ENCODE measurements around the gene ENPEP. TPM values are rescaled to one million over a fixed set of nuclear protein-coding genes. Genes with fewer than 3 reads are reported as not detected.

The ENPEP gene
- total and polyA plus RNA-seq, 4 donors: 4.5 to 41.5 (median 25.5) TPM

DNA sequence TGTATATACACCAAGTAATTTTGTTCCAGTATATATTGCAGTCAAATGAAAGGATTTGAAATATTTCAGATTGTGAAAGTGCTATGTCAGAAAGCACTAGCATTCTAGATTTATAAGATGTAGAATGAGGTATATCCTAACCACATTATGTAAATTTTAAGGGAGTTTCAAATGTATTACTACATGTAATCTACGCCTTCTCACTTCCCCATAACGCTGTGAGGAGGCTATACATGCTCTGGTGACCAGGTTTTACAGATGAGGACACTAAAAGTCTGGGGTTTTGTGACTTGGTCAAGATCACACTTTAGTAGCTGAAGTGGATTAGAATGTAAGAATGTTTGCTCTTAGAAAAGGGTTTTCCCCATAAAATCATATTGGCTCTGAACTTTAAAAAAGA, 8.1 kb downstream of the ENPEP start:
- peaks cover 3 to 53% (median 38%) of the 10 kb centered on the region in 4 donors for H3K4me1 ChIP-seq (ENCODE audit: control insufficient read depth in 4 of 4, insufficient read depth in 4 of 4, low read length in 3 of 4)
- no peaks in the 10 kb centered on the region for H3K36me3 ChIP-seq (ENCODE audit: control insufficient read depth in 4 of 4, insufficient read depth in 3 of 4, low read depth in 1 of 4, low read length in 3 of 4)
- WGBS: 88% methylated on average over 2 of the region's 2 CpGs
- no peaks in the 10 kb centered on the region for H3K9me3 ChIP-seq (ENCODE audit: control insufficient read depth in 4 of 4, low read length in 3 of 4)
- H3K27ac ChIP-seq (ENCODE audit: low read depth in 1 of 2, low read length in 2 of 2): no peak overlapping the region
- DNase-seq (ENCODE audit: low spot score): no peak
- TF ChIP-seq MAX (IDR thresholded peaks at IDR 0.05) (no peak), FOXA1 (IDR thresholded peaks at IDR 0.05) (no peak), FOXA2 (IDR thresholded peaks at IDR 0.05) (no peak)
- H3K4me3 ChIP-seq (ENCODE audit: low read depth in 1 of 3, low read length in 3 of 3): no peak overlapping the region
- H3K9ac ChIP-seq (ENCODE audit: low read depth in 1 of 2, low read length in 2 of 2): no peak overlapping the region
- no peaks in the 10 kb centered on the region for H3K27me3 ChIP-seq (ENCODE audit: control insufficient read depth in 4 of 4, insufficient read depth in 4 of 4, low read length in 3 of 4)

- peak overlapping the region in 1 of 2 donors; percentile 26 for H3K27ac ChIP-seq (ENCODE audit: low read depth in 1 of 2, low read length in 2 of 2)
- peaks cover 3 to 48% (median 34%) of the 10 kb centered on the region in 4 donors for H3K4me1 ChIP-seq (ENCODE audit: control insufficient read depth in 4 of 4, insufficient read depth in 4 of 4, low read length in 3 of 4)
- WGBS: 82% methylated on average over 5 of the region's 5 CpGs
- no peaks in the 10 kb centered on the region for H3K9me3 ChIP-seq (ENCODE audit: control insufficient read depth in 4 of 4, low read length in 3 of 4)
- H3K36me3 ChIP-seq (ENCODE audit: control insufficient read depth in 4 of 4, insufficient read depth in 3 of 4, low read depth in 1 of 4, low read length in 3 of 4): no peaks in the 10 kb centered on the region
- no peaks in the 10 kb centered on the region for H3K27me3 ChIP-seq (ENCODE audit: control insufficient read depth in 4 of 4, insufficient read depth in 4 of 4, low read length in 3 of 4)
- no peak for DNase-seq (ENCODE audit: low spot score)
- TF ChIP-seq RXRA (IDR thresholded peaks at IDR 0.05) (no peak), GABPA (IDR thresholded peaks at IDR 0.05 in 1 of 2, conservative IDR thresholded peaks at IDR 0.05 in 1 of 2) (no peak), HNF4G (IDR thresholded peaks at IDR 0.05) (no peak), HNF4A (conservative IDR thresholded peaks at IDR 0.05) (no peak), ZBTB33 (IDR thresholded peaks at IDR 0.05) (no peak), FOXA1 (IDR thresholded peaks at IDR 0.05) (no peak)
- TF ChIP-seq, protein P1, sequence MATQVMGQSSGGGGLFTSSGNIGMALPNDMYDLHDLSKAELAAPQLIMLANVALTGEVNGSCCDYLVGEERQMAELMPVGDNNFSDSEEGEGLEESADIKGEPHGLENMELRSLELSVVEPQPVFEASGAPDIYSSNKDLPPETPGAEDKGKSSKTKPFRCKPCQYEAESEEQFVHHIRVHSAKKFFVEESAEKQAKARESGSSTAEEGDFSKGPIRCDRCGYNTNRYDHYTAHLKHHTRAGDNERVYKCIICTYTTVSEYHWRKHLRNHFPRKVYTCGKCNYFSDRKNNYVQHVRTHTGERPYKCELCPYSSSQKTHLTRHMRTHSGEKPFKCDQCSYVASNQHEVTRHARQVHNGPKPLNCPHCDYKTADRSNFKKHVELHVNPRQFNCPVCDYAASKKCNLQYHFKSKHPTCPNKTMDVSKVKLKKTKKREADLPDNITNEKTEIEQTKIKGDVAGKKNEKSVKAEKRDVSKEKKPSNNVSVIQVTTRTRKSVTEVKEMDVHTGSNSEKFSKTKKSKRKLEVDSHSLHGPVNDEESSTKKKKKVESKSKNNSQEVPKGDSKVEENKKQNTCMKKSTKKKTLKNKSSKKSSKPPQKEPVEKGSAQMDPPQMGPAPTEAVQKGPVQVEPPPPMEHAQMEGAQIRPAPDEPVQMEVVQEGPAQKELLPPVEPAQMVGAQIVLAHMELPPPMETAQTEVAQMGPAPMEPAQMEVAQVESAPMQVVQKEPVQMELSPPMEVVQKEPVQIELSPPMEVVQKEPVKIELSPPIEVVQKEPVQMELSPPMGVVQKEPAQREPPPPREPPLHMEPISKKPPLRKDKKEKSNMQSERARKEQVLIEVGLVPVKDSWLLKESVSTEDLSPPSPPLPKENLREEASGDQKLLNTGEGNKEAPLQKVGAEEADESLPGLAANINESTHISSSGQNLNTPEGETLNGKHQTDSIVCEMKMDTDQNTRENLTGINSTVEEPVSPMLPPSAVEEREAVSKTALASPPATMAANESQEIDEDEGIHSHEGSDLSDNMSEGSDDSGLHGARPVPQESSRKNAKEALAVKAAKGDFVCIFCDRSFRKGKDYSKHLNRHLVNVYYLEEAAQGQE (IDR thresholded peaks at IDR 0.05): no peak
- TF ChIP-seq, protein P2, sequence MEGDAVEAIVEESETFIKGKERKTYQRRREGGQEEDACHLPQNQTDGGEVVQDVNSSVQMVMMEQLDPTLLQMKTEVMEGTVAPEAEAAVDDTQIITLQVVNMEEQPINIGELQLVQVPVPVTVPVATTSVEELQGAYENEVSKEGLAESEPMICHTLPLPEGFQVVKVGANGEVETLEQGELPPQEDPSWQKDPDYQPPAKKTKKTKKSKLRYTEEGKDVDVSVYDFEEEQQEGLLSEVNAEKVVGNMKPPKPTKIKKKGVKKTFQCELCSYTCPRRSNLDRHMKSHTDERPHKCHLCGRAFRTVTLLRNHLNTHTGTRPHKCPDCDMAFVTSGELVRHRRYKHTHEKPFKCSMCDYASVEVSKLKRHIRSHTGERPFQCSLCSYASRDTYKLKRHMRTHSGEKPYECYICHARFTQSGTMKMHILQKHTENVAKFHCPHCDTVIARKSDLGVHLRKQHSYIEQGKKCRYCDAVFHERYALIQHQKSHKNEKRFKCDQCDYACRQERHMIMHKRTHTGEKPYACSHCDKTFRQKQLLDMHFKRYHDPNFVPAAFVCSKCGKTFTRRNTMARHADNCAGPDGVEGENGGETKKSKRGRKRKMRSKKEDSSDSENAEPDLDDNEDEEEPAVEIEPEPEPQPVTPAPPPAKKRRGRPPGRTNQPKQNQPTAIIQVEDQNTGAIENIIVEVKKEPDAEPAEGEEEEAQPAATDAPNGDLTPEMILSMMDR (IDR thresholded peaks at IDR 0.05; ENCODE audit: low read depth, low read length, missing input control): no peak
- H3K9ac ChIP-seq (ENCODE audit: low read depth in 1 of 2, low read length in 2 of 2): no peak overlapping the region
- H3K4me3 ChIP-seq (ENCODE audit: low read depth in 1 of 3, low read length in 3 of 3): no peak overlapping the region
Observed at GRCh38 chr4:110484767-110485166, 8.8 kb downstream of the ENPEP start.
